Activated naive CD4-positive, alpha-beta T cell treated with Interleukin-2 at 50 U/mL for 16 hours (primary cell): ENCODE measurements around the gene RNU11.
"Not testable (repeated sequence)": the region's sequence is repeated elsewhere in the genome, so short reads cannot be mapped to it uniquely, and the experiment has no call there.

Experiments used
- DNase-seq: peaks from one replicate; pipeline ENCODE4 v3.0.0-alpha.2; 2020

RNU11 gene

DNA sequence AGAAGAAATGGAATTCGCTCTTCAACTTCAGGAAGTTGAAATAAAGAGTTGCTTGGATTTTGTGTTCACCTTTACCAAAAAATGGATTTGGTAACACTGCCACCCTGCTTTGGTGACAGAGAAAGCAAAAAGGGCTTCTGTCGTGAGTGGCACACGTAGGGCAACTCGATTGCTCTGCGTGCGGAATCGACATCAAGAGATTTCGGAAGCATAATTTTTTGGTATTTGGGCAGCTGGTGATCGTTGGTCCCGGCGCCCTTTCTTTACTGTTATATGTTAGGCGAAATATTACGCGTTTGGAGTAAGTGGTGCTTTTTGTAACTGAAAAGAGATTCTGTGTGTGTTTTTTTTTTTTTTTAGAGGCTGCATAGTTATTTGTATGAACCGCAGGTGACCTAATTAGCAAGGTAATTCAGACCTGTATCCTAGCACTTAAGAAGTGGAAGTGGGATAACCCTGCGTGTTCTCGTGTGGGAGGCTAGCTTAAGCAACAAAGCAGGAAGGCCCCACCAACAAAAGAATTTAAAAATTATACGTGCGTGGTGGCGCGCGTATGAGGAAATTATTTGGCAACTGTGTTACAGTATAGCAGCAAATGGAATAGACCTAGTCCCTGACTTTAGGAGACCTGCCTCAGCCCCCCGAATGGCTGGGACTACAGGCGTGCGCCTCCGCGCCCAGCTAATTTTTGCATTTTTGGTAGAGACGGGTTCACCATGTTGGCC lies at the start of gene RNU11:
TSS of gene RNU11 (plus strand) at position 127 of the 725 bp plus-strand sequence.
- DNase-seq: peak; percentile 84

DNA sequence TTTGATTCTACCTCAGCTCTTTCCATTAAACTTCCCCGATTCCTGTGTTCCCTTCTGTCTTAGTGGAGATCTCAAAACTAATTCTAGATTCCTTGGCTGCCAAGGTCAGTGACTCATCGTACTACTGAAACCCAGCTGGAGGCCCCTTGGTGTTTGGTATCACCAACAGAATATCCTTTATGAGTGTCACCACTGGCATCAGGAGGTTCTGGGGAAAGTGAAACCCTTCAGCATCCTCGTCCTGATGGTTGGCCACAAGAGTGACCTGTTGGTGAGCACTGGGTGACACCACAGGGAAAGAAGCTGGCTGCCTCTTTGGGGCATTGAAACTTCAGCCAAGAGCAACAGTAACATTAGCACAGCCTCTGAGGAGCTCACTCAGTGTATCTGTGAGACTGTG lies 46.7 kb upstream of the RNU11 start:
- DNase-seq: no peak

DNA sequence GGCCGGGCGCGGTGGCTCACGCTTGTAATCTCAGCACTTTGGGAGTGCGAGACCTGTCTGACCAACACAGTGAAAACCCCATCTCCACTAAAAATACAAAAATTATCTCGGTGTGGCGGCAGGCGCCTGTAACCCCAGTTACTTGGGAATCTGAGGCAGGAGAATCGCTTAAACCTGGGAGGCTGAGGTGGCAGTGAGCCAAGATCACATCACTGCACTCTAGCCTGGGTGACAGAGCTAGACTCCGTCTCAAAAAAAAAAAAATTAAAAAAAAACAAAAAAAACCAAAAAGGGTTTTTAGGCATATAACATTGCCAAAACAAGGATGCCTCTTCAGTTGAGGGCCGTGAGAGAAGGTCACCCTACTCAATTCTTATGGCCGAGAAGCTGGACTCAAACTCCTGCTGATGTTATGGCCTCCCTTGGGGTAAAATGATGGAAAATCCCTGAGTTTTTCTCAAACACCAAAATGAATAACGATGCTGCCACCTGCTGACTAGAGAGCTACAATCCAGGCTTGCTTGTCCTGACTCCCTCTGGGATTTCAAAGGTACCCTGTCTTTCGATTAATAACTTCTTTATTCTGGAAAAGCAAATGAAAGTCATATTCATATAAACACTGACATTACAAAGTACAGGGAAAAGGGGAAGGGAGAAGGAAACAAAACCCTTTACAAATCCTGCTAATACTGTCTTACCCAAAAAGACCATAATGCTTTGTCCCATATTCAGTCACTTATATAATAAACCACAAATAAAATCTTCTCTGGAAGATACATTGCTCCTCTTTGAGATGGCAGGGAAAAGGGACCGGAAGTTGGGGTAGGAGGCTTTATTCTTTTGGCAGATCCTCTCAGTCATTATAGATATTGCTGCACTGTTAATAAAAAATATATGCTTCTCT lies 45.6 kb upstream of the RNU11 start:
- peak; percentile 24 for DNase-seq

DNA sequence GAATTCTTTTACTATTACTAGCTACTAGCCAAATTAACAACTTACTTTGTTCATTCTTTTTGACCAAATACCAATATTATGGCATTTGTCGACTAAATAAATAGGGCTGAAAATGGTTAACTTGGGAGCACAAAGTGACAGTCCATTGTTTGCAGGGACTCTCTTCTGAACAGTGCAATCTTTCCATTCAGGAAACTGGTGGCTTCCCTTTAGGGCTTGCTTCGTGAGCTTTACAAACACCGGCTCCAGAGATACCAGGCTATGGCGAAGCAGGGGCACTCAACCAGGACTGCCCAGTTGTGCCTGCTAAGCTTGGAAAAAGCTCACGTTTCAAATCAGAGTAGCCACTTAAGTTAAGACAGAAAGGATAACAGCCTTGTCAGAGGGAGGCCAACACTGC lies 44.0 kb upstream of the RNU11 start:
- no peak for DNase-seq

DNA sequence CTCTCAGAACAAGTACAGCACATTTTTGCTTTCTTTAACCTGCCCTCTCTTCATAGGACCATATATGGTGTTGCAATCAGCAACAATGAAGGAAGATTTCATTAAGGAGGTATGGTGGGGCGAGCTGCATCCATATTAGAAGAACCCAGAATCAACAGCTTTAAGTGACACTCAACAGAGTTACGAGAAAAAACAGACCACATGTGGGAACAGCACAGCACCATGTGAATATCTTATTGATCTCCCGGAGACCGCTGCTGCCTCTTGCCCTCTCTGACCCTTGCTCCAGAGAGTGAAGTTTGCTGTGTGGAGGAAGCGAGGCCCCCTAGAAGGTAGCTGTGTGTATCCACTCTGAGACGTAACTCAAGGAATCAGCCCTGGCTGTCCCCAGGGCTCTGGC lies 43.4 kb upstream of the RNU11 start:
- no peak for DNase-seq

DNA sequence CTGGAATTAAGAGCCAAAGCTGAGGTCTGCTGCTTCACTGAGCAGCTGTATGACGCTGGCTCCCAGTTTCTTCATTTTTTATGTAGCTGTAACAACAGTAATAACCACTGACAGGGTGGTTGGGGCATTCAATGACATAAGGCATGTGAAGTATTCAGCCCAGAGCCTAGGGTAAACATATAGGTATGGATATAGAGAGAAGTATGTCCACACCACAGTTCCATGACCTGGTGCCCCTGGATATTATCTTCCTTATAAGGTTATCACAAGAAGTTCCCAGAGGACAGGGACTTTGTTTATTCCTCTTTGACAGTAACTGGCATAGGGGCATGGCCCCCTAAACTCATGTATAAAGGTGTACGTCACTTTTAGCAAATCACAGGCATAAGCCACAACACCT lies 41.6 kb upstream of the RNU11 start:
- no peak for DNase-seq

DNA sequence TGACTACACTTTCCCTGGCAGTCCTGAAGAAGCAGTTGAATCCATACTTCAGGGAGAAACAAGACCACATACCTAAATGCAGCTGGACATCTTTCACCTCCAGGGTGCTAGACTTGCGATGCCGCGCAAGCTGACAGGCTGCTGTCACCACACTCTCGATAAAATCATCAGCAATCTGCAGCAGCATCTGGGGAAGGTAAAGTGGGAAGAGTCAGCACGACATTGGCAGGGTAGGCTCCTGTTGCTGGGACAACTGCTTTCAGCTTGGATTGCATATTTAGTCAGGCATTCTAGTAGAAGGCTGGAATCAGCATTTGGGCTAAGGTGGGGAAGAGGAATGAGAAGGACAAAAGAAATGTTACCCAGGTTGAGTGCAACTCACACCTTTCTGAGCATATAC lies 35.2 kb upstream of the RNU11 start:
- no peak for DNase-seq

DNA sequence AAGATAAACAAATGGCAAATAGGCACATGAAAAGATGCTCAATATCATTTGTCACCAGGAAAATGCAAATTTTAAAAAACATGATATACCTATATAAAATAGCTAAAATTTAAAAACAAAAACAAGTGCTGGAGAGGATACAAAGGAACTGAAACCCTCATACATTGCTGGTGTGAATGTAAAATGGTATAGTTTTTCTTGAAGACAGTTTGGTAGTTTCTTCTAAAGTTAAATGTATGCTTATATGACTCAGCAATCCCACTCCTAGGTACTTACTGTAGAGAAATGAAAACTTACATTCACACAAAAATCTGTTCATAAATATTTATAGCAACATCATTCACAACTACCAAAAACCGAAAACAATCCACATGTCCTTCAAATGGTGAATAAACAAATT lies 16.7 kb upstream of the RNU11 start:
- no peak for DNase-seq

DNA sequence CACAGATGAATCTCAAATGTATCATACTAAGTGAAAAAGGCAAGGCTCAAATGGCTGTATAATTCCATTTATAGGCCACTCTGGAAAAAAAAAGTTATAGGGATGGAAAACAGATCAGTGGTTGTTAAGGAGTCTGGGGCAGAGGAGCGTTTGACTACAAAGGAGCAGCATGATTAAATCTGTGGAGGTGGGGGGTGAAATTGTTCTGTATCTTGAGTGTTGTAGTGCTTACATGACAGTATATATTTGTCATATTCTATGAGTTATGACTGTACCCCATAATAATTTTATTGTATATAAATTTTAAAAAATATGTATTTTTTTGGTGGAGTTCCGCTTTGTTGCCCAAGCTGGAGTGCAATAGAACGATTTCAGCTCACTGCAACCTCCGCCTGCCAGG lies 15.8 kb upstream of the RNU11 start:
- DNase-seq: no peak

DNA sequence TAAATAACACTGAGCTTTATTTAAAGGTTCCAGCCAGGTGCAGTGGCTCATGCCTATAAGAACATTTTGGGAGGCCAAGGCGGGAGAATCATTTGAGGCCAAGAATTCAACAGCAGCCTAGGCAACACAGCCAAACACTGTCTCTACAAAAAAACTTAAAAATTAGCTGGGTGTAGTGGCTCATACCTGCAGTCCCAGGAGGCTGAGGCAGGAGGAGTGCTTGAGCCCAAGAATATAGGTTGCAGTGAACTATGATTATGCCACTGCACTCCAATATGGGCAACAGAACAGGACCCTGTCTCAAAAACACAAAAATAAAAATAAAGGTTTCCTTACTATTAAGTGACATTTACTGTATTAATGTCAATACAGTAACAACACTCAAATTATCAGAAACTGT lies 7.6 kb upstream of the RNU11 start:
- DNase-seq: peak; percentile 18

DNA sequence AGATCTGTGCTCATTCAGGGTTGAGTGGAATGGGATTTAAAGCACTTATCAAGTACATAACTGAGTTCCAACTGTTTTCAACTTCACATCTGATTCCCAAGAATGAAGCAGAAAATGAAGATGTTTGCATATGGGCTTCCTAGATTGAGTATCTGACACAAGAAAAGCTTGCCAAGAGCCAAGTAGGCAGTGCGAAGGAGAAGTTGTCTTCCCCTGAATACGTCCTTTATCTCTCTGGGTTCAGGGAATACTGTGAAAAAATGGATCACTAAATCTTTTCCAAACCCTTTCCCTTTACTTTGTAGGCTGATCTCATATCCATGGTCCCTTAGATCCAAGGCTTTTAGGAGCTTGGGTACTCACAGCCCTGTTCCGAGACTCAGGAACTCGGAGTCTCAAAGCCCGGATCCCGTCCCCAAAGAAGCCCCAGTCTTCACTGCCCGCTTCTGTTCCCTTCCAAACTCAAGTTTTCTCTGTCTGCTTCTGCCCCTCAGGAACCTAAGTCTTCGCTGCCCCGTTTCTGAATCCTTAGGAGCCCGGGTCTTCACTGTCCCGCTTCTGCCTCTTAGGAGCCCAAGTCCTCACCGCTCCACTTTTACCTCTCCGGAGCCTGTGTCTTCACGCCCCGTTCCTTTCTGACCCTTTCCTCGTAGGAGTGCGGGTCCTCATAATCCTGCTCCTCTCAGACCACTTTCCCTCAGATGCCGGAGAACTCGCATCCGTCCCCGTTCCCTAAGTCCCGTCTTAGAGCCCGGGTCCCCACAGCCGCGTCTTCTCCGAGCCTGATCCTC lies 6.1 kb upstream of the RNU11 start:
- no peak for DNase-seq

DNA sequence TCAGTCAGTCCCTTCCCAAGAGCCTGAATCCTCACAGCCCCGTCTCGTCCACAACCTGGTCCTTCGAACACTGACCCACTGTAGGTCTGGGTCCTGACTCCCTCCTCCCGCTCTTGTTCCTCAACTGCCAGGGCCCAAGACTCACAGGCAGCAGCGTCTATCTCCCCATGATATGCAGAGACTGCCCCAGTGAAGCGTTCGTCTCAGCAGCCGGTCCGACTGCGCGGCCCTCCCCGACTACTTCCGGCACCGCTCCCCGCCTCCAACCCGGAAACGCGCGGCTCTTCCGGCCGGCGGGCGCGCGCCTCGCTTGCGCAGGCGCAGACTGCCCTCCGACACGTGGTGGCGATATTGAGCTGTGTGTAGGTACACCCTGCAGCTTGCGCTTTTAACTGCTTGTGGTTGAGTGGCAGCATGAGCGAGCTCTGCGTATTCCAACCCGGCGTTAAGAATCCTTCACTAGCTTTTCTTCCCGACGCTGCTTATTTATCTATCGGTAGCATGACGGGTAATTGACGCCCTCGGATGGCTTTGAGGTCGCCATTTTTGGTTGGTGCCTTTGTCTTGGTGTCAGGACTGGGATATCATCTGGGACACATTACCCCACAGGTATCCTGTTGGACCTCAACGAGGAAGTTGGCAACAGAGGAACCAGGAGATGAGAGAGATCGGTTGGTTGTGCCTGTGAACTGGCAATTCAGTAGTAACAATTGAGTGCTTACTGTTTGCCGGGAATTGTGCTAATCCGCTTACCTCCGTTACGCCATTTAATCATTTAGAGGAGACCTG lies 5.4 kb upstream of the RNU11 start, which contains the start of gene TAF12:
TSS of gene TAF12 (minus strand) at position 221 of the 789 bp plus-strand sequence. CDS start 20,986 bp downstream, outside the sequence.
- peak; percentile 92 for DNase-seq

DNA sequence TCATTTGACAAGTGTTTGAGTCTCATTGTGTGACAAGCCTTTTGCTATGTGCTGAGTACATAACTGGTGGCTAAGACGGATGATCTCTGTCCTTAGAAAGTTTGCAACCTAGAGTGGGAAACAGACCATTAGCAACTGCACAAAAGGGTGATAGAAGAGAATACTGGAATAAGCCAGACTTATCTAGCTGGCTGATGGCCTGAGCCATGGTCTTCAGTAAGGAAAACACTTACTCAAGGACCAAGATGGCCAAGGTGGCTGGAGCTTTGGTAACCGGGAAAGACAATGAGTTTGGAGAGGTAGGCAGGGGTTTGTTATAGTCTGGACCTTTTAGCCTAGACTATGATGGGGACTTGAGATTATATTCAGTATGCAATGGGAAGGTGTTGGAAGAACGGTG lies 3.9 kb upstream of the RNU11 start:
- DNase-seq: no peak

DNA sequence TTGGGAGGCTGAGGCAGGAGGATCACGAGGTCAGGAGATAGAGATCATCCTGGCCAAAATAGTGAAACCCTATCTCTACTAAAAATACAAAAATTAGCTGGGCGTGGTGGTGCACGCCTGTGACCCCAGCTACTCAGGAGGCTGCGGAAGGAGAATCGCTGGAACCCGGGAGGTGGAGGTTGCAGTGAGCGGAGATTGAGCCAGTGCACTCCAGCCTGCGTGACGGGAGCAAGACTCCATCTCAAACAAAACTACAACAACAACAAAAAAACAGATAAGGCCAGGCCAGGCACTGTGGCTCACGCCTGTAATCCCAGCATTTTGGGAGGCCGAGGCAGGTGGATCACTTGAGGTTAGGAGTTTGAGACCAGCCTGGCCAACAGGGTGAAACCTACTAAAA lies 3.0 kb upstream of the RNU11 start:
- not testable (repeated sequence) for DNase-seq

DNA sequence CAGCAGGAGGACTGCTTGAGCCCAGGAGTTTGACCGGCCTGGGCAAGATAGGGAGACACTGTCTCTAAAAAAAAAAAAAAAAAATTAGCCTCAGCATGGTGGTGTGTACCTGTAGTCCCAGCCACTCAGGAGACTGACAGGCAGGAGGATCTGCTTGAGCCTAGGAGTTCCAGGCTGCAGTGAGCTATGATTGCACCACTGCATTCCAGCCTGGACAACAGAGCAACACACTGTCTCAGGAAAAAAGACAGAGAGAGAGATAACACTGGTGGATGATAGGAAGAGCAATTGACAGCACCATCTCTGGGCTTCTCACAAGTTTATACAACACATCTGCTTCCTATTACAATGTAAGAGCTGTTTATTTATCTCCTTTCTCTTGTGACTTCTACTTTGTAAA lies 2.4 kb upstream of the RNU11 start:
- DNase-seq: no peak

DNA sequence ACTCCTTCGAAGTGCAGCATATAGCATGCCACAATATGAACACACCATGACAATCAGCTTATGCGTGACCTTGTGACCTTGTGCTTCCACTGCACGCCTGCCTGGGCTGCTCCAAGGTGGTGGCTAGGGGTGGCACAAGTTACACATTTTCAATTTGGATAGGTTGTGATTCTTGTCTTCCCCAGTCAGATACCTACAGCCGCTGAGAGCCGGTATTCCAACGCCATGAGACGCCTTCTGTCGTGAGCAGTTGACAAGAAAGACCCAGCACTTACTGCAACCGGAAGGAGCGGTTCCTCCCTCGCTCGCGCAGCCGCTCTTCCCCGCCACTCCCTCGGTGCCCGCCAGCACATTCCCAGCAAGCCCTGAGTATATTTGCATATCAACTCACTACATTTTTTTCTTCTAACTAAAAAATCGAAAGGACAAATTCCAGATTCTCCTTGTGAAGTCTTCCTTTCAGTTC lies 359 bp upstream of the RNU11 start:
- peak; percentile 89 for DNase-seq

DNA sequence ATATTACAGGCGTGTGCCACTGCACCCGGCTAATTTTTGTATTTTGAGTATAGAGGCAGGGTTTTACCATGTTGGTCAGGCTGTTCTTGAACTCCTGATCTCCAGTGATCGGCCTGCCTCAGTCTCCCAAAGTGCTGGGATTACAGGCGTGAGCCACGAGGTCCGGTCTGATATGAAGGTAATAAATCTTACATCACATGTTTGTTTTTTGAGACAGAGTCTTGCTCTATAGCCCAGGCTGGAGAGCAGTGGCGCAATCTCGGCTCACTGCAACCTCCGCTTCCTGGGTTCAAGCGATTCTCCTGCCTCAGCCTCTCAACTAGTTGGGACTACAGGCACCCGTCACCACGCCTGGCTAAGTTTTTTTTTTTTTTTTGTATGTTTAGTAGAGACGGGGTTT lies 4.7 kb downstream of the RNU11 start:
- DNase-seq: not testable (repeated sequence)

DNA sequence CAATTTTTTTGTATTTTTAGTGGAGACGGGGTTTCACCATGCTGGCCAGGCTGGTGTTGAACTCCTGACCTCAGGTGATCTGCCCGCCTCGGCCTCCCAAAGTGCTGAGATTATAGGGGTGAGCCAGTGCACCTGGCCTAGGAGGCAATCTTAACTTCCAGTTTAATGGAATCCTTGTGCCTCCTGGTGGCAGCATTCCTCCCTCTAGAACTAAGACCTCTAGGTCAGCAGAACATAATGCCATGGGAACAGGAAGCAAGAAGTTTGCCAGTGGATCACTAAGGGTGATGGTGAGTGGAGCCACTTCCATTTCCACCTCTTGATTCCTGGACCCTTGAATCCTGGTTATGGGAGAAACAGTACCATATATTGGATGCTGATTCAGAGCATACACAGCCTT lies 5.5 kb downstream of the RNU11 start:
- not testable (repeated sequence) for DNase-seq

DNA sequence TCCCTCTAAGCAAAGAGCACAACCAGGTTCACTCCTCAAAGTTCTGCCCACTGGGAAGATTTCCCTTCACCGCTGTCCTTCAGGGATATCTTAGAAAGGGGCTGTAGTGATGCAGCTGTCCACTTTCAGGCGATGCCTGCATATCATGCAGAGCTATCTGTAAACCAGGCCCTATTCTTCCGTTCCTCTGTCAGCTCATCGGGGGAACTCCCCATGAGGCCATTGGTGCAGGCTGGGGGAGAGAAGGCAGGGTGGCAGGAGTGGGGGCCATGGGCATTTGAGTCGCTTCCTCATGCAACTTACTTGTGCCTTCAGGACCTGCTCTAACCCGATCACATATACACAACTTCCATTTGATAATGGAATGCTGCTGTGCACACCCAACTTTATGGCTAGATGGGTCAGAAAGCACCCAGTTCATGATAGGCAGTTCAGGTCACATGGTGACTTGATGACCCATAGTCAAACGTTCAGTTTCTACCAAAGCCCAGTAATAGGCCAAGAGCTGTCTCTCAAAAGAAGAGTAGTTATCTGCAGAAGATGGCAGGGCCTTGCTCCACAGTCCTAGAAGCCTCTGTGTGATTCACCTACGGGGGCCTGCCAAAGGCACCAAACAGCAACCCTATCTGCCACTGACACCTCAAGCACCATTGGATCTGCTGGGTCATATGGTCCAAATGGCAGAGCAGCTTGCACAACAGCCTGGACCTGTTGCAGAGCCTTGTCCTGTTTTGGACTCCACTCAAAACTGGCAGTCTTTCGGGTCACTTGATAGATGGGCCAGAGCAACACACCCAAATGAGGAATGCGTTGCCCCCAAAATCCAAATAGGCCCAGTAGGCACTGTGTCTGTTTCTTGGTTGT lies 7.3 kb downstream of the RNU11 start:
- DNase-seq: not testable (repeated sequence)

DNA sequence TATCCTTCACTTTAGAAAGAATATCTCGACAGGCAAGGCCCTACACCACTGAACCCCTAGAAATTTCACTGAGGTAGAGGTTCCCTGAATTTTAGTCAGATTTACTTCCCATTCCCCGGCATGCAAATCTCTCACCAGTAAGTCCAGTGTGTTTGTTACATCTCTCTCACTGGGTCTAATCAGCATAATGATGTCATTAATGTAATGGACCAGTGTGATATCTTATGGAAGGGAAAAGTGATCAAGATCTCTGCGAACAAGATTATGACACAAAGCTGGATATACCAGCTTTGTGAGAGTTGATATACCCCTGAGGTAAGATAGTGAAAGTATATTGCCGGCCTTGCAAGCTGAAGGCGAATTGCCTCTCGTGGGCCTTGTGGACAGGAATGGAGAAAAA lies 7.9 kb downstream of the RNU11 start:
- no peak for DNase-seq

DNA sequence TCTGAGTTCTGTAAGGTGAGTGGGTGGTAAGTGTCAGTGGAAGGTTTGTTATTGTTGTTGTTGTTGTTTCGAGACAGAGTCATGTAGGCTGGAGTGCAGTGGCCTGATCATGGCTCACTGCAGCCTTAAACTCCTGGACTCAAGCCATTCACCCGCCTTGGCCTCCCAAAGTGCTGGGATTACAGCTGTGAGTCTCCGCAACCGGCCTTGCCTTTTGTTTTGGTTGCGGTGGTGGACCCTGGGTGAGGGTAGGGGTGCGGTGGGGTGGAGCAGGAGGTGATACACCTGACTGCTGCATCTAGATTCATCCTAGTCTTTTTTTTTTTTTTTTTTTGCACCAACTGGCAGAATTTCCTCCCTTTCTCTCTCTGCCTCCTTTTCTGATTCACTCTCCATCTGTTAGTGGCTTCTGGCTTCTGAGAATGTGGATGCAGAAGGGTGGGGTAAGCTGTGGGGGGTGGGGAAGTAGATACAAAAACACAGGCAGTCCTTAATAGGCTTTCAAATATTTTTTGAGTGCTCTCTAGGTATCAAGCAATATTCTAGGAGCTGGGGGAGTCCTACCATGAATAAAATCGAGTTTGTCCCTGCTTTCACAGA lies 15.6 kb downstream of the RNU11 start:
- DNase-seq: no peak
